Central memory CD4-positive, alpha-beta T cell (primary cell): ENCODE results near the gene ZNF316.

ENCODE experiments used
- DNase-seq: peaks from one replicate; pipeline ENCODE4 v3.0.0; 2022

ZNF316 gene

GRCh38 chr7:6691609-6692106, 54.5 kb downstream of the ZNF316 start:
- DNase-seq = no peak

GRCh38 chr7:6700793-6701192, 63.7 kb downstream of the ZNF316 start:
- no peak for DNase-seq

- no peak for DNase-seq
Measured at GRCh38 chr7:6701860-6702259, 64.7 kb downstream of the ZNF316 start.
